ENCODE results near the gene EXOC6. TPM values are rescaled to one million over a fixed set of nuclear protein-coding genes. Genes with fewer than 3 reads are reported as not detected.

EXOC6 gene
- total RNA-seq, 1 donor from 2014 or later = 9.1 TPM

DNA sequence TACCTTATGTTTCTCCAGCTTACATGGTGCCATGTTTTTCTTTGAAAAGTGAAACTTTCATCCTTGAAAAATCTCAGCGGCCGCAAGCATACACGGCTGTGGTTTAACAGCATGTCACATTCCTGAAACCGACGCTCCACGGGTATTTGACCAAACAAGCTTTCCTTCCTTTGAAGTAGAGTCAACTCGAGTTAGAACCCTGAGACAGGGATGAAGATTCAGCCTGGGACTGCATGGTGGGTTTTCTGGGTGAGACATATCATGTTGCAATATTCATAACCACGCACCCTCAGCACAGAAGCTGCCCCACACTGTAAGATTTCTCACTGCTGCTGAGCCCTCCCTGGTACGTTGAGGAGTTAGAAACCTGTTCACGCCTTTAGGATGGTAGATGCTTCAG is 233.5 kb downstream of the EXOC6 start:
- no peaks in the 10 kb centered on the region for H3K9me3 Mint-ChIP-seq (ENCODE audit: unreplicated experiment)
- TF ChIP-seq, protein P1, sequence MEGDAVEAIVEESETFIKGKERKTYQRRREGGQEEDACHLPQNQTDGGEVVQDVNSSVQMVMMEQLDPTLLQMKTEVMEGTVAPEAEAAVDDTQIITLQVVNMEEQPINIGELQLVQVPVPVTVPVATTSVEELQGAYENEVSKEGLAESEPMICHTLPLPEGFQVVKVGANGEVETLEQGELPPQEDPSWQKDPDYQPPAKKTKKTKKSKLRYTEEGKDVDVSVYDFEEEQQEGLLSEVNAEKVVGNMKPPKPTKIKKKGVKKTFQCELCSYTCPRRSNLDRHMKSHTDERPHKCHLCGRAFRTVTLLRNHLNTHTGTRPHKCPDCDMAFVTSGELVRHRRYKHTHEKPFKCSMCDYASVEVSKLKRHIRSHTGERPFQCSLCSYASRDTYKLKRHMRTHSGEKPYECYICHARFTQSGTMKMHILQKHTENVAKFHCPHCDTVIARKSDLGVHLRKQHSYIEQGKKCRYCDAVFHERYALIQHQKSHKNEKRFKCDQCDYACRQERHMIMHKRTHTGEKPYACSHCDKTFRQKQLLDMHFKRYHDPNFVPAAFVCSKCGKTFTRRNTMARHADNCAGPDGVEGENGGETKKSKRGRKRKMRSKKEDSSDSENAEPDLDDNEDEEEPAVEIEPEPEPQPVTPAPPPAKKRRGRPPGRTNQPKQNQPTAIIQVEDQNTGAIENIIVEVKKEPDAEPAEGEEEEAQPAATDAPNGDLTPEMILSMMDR (IDR thresholded peaks at IDR 0.05; ENCODE audit: partially characterized antibody, unreplicated experiment) = no peak
- H3K27ac Mint-ChIP-seq (ENCODE audit: unreplicated experiment) = no peak overlapping the region
- DNase-seq = no peak
- H3K4me3 Mint-ChIP-seq (ENCODE audit: unreplicated experiment) = no peak overlapping the region
- H3K27me3 Mint-ChIP-seq (ENCODE audit: unreplicated experiment) = peaks cover 6% of the 10 kb centered on the region
- peaks cover 2% of the 10 kb centered on the region for H3K4me1 Mint-ChIP-seq (ENCODE audit: low read depth, unreplicated experiment)
- no peaks in the 10 kb centered on the region for H3K36me3 Mint-ChIP-seq (ENCODE audit: unreplicated experiment)

DNA sequence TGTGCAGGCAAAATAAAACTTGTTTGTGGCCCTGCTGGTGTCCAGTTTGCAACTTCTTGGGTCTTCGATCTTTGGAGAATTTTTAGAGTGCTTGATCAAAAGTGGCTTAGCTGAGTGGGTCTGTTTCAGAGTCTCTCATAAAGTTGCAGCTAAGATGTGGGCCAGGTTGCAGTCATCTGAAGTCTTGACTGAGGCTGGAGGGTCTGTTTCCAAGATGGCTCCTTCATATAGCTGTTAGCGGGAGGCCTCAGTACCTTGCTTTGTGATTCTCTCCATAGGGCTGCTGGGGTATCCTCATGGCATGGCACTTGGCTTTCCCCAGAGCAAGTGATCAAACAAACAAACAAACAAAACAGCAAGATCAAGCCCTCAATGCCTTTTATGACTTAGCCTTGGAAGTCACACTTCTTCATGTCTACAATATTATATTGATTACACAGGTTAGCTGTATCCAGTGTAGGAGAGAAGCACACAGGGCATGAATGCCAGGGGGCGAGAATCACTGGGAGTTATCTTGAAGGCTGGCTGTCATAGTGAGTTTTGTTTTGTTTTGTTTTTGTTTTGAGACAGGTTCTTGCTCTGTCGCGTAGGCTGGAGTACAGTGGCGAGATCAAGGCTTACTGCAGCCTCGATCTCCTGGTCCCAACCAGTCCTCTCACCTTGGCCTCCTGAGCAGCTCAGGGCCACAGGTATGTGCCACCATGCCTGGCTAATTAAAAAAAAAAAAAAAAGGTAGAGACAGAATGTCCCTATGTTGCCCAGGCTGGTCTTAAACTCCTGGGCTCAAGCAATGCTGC is 235.6 kb downstream of the EXOC6 start:
- peaks cover 7% of the 10 kb centered on the region for H3K4me1 Mint-ChIP-seq (ENCODE audit: low read depth, unreplicated experiment)
- DNase-seq = no peak
- TF ChIP-seq, protein P1 (IDR thresholded peaks at IDR 0.05; ENCODE audit: partially characterized antibody, unreplicated experiment) = no peak
- no peaks in the 10 kb centered on the region for H3K9me3 Mint-ChIP-seq (ENCODE audit: unreplicated experiment)
- H3K27me3 Mint-ChIP-seq (ENCODE audit: unreplicated experiment) = peaks cover 6% of the 10 kb centered on the region
- no peaks in the 10 kb centered on the region for H3K36me3 Mint-ChIP-seq (ENCODE audit: unreplicated experiment)
- no peak overlapping the region for H3K4me3 Mint-ChIP-seq (ENCODE audit: unreplicated experiment)
- H3K27ac Mint-ChIP-seq (ENCODE audit: unreplicated experiment) = no peak overlapping the region

DNA sequence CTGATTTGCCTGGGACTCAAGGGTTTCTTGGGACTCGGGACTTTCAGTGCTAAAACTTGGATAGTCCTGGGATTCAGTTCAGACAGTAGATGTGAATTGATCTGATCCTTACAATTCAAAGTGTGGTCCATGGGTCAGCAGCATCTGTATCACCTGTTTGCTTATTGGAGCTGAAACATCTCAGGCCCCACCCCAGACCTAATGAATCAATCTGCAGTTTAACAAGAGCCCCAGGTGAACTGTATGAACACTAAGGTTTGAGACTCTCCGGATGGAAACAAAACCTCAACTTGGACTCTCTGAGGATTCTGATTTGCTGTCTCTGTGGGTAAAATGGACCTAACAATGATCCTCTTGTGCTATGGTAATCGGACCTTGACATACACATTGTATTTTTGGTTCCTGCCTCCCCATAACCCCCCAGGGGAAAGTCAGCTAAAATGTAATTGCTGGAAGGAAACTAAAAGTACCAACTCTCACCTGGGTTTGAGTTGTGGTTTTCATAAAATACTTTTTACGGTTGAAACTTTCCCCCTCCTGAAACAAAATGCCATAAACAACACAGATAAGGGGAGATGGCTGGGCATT is 237.0 kb downstream of the EXOC6 start:
- Mint-ChIP-seq H3K4me3 (ENCODE audit: unreplicated experiment) (no peak overlapping the region), H3K27me3 (ENCODE audit: unreplicated experiment) (peaks cover 2% of the 10 kb centered on the region), H3K9me3 (ENCODE audit: unreplicated experiment) (no peaks in the 10 kb centered on the region), H3K27ac (ENCODE audit: unreplicated experiment) (no peak overlapping the region), H3K36me3 (ENCODE audit: unreplicated experiment) (no peaks in the 10 kb centered on the region), H3K4me1 (ENCODE audit: low read depth, unreplicated experiment) (peaks cover 5% of the 10 kb centered on the region)
- TF ChIP-seq, protein P1 (IDR thresholded peaks at IDR 0.05; ENCODE audit: partially characterized antibody, unreplicated experiment) = no peak
- no peak for DNase-seq

DNA sequence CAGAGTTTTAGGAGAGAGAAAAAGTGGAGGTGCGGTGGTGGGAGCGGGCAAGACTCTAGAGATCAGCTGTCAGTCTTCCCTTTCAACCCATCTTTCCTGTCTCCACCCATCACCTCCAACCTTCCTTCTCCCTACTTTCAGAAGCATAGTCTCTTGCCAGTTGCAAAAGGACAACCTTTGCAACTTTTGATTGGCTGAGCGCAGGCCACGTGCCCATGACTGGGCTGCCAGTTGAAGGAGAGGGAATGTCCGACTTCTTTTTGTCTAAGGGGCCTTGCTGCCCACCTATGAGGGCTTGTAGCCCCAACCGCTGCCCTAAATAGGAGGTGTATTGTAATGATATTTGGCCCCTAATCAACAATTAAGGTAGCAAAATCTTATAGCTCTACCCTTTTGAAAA is 238.0 kb downstream of the EXOC6 start:
- peaks cover 2% of the 10 kb centered on the region for H3K27me3 Mint-ChIP-seq (ENCODE audit: unreplicated experiment)
- peaks cover 5% of the 10 kb centered on the region for H3K4me1 Mint-ChIP-seq (ENCODE audit: low read depth, unreplicated experiment)
- H3K4me3 Mint-ChIP-seq (ENCODE audit: unreplicated experiment) = no peak overlapping the region
- DNase-seq = no peak
- no peaks in the 10 kb centered on the region for H3K36me3 Mint-ChIP-seq (ENCODE audit: unreplicated experiment)
- TF ChIP-seq, protein P1 (IDR thresholded peaks at IDR 0.05; ENCODE audit: partially characterized antibody, unreplicated experiment) = no peak
- no peaks in the 10 kb centered on the region for H3K9me3 Mint-ChIP-seq (ENCODE audit: unreplicated experiment)
- no peak overlapping the region for H3K27ac Mint-ChIP-seq (ENCODE audit: unreplicated experiment)

DNA sequence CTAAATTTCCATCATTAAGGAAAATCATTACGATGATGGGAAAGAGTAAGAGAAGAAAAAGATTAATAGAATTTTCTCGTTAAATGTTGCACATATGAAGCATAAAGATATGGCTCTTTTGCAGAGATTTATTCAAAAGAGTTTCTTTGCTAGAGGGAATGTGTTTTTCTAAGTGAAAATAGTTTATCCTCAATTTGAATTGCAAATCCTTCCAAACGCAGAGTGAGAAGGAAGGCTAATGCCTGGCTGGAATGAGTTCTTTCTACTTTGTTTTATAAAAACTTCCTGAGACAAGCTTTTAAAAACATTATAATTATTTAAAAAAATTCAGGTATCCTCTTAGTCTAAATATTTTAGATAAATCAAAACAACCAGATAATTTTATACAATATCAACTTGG is 239.5 kb downstream of the EXOC6 start:
- no peaks in the 10 kb centered on the region for H3K9me3 Mint-ChIP-seq (ENCODE audit: unreplicated experiment)
- no peak for DNase-seq
- no peak overlapping the region for H3K27ac Mint-ChIP-seq (ENCODE audit: unreplicated experiment)
- peaks cover 5% of the 10 kb centered on the region for H3K4me1 Mint-ChIP-seq (ENCODE audit: low read depth, unreplicated experiment)
- no peaks in the 10 kb centered on the region for H3K27me3 Mint-ChIP-seq (ENCODE audit: unreplicated experiment)
- H3K36me3 Mint-ChIP-seq (ENCODE audit: unreplicated experiment) = no peaks in the 10 kb centered on the region
- no peak overlapping the region for H3K4me3 Mint-ChIP-seq (ENCODE audit: unreplicated experiment)
- TF ChIP-seq, protein P1 (IDR thresholded peaks at IDR 0.05; ENCODE audit: partially characterized antibody, unreplicated experiment) = no peak

Data from glutamatergic neuron (in vitro differentiated cells).